Measurements from ENCODE around the gene RNF213.
"Not testable (repeated sequence)": the region's sequence is repeated elsewhere in the genome, so short reads cannot be mapped to it uniquely, and the experiment has no call there.

RNF213 gene

DNA sequence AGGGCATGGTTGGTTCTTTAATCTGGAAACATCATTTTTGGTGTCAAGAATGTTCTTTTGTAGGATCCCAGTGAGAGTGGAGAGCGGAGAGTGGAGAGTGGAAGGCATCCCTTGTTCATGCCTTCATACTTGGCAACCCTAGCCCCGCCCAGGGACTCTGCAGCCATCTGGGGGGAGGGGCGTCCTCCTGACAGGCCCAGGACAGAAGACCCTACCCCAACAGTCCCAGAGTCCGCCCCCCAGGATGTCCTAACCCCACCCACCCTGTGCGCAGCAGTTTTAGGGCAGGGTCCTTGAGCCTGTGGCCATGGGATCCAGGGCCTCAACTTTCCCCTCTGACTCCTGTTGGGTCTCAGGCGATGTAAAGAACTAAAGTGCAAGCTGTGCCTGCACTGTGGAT lies 36.0 kb upstream of the RNF213 start:
- DNase-seq = no peak

DNA sequence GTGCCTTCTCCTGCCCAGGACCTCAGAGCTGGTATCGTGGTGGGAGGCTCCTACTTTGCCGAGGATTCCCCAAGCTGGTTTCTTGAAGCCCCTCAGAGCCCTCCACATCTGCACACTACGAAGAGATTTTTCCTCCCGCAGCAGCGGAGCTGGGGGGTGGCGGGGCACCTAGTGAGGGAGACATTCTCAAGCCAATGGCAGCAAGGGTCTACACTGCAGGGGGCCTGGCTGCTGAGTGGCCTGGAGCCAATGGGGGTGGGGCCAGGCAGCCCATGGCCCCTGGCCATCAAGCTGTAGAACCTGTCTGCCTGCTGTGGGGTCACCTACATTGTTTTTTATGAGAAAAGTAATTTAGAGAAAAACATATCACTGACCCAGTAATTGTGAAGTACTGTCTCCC lies 35.4 kb upstream of the RNF213 start:
- DNase-seq = no peak

DNA sequence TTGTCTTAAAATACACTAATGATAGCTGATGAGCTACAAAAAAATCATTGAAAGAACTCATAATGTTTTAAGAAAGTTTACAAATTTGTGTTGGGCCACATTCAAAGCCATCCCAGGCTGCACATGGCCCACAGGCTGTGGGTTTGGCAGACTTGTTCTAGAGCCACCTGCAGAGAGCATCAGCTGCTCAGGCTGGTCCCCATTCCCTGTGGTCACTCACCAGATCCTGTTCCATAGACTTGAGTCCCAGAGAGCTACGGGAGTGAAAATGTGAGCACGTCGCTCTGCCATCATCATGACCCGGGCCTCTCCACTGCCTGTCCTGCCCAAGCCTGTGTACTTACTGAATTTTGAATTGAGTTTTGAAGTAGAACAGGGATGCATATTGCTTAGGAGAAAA lies 33.5 kb upstream of the RNF213 start:
- no peak for DNase-seq

DNA sequence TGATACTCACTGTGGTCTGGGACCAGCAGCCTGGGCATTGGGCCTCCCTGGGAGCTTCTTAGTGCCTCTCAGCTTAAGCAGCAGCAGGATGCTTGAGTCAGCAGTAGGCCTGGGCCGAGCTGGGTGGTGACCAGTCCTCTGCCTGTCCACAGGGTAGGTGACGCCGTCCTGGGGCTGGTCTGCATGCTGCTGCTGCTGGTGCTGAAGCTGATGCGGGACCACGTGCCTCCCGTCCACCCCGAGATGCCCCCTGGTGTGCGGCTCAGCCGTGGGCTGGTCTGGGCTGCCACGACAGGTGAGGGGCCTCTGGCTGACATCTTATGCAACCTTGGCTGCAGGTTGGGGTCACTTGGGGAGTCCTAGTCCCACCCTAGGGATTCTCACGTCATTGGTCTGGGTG lies 33.0 kb upstream of the RNF213 start:
- DNase-seq = no peak

DNA sequence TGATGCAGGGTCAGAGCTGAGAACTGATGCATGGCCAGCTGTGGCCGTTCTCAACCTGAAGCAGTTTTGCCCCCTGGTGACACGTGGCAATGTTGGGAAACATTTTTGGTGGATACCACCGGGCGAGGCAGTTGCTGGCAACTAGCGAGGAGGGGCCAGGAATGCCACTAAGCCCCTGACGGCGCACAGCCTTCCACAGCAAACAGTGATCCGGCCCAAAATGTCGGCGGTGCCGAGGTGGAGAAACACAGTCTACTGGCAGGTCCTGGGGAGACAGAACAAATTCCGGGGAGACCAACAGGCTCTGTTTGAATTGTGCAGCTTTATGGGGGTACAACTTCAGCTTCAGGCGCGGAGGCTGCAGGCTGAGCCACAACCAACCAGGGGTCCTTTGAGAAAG lies 32.2 kb upstream of the RNF213 start:
- DNase-seq = no peak

DNA sequence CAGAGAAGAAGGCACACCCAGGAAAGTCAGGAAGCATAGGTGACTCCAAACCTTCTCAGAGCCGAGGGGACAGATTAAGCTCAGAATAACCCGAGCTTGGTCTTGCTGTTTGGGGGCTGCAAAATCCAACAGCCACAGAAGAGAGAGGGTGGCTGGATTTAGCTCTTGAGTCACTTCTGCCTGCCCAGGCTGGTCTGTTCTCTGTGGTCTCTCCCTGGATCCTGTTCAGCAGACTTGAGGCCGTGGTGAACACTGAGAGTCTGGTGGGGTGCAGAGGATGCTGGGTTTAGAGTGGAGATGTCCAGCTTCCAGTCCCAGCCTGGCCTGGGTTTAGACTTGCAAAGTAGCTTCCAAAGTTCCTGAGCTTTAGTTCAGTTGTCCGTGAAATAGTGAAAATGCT lies 31.6 kb upstream of the RNF213 start:
- DNase-seq = no peak

DNA sequence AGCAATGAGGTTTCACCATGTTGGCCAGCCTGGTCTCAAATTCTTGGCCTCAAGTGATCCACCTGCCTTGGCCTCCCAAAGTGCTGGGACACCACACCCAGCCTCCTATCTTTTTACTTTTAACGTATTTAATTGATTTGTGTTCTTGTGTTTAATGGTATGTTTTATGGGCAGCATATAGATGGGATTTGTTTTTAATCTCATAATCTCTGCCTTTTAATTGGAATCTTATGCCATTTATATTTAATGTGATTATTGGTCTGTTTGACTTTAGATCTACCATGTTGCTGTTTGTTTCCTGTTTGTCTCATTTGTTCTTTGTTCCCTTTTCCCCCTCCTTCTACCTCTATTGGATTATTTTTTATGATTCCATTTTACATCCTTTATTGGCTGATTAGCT lies 28.2 kb upstream of the RNF213 start:
- DNase-seq = no peak

DNA sequence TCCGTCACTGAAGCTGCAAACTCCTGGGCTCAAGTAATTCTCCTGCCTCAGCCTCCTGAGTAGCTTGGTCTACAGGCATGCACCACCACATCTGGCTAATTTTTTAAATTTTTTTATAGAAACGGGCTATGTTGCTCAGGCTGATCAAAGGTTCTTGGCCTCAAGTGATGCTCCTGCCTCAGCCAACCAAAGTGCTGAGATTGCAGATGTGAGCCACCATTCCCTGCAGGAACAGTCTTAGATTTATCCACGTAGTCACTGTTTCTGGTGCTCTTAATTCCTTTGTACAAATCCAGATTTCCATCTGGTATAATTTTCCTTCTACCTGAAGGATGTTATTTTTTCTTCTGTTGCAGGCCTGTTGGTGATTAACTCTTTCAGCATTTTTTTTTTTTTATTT lies 27.4 kb upstream of the RNF213 start:
- DNase-seq = no peak

DNA sequence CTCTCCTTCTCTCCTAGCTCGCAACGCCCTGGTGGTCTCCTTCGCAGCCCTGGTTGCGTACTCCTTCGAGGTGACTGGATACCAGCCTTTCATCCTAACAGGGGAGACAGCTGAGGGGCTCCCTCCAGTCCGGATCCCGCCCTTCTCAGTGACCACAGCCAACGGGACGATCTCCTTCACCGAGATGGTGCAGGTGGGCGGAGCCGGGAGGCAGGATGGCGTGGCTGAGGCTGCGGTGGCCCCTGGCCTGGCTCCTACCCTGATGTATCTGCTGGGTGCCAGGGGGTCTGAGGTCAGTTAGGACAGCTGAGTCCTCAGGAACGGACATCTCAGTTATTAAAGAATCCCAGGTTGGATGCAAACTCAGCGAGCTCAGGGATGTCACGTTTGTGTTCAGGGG lies 23.7 kb upstream of the RNF213 start:
- no peak for DNase-seq

DNA sequence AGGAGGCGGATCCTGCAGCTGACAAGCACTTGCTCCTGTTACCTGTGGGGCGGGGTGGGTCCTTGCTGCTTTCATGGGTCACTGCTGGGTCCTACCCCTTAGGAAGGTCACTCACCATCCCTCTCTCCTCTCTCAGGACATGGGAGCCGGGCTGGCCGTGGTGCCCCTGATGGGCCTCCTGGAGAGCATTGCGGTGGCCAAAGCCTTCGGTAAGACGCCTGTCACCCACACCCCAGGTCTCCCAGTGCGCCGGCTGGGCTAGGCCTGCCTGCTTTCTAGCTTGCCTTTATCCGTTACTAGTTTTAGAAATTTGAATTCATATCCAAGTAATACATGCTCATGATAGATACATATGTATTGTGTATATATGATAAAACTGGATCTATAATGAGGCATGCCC lies 23.3 kb upstream of the RNF213 start:
- no peak for DNase-seq

DNA sequence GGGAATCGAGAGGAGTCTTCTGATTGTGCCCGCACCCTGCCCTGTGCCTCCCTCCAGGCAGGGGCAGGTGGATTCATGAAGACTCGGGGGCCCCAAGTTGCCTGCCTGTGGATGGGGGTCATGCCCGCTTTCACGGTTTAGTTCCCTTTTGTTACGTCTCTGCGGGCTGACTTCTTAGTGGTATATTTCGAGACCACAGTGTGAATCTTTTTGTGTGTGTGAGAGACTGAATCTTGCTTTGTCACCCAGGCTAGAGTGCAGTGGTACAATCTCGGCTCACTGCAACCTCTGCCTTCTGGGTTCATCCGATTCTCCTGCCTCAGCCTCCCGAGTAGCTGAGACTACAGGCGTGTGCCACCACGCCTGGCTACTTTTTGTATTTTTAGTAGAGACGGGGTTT lies 18.1 kb upstream of the RNF213 start:
- no peak for DNase-seq

DNA sequence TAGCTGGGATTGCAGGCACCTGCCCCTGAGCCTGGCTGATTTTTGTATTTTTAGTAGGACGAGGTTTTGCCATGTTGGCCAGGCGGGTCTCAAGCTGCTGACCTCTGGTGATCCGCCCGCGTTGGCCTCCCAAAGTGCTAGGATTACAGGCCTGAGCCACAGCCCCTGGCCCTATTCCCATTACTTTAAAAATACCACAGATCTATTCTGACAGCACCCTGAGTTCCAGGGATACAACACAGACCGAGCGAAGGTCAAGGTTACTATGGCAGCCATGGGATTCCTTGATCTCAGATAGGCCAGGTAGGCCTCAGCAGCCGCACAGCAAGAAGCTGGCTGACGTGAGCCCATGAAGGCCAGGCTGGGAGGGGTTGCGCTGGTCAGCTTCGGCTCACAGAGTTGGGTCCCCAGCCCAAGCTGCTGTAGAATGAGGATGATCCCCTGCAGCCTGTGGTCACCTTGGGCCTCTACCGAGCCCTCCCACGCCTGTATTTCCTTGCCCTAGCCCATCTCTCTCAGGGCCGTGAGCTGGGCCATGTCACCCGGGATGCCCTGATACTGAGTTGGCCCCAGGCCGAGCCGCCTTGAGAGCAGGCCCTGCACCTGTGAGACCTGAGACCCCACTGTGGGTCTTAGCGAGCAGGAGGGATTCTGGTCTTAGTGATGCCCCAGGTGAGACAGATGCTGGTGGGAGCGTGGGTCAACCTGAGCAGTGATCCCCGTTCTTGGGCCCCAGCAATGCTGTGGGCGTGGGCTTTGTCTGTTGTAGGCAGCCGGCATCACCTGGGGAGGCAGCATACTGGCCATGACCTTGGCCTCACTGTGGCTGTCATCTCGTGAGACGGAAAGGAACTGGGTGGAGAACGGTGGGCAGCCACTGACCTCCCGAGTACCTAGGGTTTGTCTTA lies 16.9 kb upstream of the RNF213 start:
- no peak for DNase-seq

DNA sequence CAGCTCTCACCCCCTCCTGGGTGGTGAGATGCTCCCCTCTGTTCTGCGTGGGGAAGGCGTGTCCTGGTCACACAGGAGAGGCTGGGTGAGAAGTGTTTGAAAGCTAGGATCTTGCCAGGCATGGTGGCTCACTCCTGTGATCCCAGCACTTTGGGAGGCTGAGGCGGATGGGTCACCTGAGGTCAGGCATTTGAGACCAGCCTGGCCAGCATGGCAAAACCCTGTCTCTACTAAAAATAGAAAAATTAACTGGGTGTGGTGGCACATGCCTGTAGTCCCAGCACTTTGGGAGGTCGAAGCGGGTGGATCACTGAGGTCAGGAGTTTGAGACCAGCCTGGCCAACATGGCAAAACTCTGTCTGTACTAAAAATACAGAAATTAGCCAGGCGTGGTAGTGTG lies 16.2 kb upstream of the RNF213 start:
- not testable (repeated sequence) for DNase-seq

DNA sequence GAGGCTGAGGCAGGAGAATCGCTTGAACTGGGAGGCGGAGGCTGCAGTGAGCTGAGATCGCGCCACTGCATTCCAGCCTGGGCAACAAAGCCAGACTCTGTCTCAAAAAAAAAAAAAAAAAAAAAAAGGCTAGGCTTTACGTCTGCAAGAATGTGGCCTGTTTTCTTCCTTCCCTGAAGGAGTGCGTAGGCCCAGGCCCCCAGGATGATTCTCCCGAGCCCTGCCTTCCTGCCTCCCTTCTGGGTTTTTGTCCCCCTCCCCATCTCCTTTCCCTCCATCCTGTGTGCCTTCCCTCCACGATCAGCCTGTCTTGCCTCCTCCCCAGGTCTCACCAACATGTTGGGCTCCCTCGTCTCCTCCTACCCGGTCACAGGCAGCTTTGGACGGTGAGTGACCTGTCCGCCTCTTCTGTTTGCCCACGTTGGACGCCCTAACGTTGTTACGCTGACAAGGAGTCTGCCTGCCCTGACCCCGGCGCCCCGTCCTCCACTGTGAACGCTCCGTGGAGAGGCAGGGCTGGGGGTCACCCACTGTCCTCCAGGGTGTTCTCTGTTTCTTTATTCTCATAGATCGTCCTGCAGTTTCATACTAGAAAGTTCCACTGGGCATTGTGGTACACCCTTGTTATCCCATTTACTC lies 15.7 kb upstream of the RNF213 start:
- no peak for DNase-seq

DNA sequence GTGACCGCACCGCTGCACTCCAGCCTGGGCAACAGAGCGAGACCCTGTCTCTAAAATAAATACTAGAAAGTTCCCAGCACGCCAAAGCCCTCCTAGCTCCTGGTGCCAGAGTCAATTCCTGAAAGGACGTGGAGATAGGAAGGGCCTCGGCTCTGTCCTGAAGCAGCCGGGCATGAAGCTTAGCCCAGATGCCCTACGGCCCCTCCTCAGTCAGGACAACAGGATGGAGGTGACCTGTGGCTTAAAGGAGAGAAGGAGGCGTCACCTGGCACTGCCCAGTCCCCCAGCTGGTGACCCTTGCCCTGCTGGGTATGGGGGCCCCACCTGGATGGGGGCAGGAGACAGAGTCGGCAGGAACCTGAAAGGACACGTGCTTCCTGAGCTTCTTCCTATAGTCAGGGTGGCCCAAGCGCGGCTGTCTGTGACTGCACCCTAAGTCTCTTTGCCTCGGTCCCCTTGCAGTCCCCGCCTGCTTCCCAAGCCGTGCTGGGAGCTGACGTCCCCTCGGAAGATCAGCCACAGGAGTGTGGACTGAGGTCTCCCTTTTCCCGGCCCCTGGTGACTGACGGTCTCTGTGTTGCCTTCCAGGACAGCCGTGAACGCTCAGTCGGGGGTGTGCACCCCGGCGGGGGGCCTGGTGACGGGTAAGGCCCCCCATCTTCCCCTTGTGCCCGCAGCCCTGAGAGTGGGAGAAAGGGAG lies 14.9 kb upstream of the RNF213 start:
- DNase-seq = no peak

DNA sequence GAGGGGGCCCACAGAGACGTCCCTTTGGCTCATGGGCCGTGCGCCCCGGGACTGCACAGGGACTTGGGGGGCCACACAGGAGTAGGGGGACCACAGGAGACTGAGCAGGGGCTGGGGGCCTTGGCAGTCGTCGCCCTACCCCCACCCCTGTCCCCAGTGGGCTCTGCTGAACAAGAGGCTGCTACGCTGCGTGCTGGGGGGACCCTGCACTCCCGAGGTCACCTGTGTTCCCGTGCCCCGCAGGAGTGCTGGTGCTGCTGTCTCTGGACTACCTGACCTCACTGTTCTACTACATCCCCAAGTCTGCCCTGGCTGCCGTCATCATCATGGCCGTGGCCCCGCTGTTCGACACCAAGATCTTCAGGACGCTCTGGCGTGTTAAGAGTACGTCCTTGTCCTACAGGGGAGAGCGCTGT lies 14.4 kb upstream of the RNF213 start:
- no peak for DNase-seq

DNA sequence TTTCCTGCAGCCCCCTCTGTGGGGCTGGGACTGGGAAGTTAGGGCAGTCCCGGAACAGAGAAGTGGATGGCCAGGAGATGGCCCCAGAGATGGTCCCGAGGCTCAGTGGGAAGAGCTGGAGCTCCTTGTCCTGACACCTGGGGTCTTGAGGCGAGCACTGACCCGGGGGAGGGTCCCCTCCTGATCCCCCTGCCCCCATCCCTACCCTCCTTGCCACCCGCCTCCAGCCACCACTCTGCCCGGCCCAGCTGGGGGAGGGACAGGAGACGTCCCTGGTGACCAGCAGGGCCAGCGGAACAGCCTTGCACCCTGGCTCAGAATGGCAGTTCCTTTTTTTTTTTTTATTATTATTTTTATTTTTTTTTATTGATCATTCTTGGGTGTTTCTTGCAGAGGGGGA lies 13.9 kb upstream of the RNF213 start:
- DNase-seq = no peak

DNA sequence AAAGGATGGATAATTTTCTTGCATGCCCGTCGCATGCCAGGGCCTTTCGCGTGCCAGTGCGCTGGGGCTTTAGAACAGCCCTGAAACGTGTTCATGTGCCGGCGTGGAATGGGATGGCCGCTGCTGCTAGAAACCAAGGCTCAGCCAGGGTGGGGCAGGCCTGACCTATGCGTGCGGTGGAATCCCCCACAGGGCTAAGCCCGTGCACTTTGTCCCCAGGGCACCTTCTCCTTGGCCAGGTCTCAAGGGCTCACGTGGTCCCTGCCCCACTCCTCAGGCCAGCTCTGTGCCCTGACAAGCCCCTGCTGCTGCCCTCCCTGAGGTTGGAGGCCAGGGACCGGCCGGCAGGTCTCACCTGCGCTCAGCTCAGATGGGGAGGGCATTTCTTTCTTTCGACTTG lies 13.1 kb upstream of the RNF213 start:
- DNase-seq = no peak

DNA sequence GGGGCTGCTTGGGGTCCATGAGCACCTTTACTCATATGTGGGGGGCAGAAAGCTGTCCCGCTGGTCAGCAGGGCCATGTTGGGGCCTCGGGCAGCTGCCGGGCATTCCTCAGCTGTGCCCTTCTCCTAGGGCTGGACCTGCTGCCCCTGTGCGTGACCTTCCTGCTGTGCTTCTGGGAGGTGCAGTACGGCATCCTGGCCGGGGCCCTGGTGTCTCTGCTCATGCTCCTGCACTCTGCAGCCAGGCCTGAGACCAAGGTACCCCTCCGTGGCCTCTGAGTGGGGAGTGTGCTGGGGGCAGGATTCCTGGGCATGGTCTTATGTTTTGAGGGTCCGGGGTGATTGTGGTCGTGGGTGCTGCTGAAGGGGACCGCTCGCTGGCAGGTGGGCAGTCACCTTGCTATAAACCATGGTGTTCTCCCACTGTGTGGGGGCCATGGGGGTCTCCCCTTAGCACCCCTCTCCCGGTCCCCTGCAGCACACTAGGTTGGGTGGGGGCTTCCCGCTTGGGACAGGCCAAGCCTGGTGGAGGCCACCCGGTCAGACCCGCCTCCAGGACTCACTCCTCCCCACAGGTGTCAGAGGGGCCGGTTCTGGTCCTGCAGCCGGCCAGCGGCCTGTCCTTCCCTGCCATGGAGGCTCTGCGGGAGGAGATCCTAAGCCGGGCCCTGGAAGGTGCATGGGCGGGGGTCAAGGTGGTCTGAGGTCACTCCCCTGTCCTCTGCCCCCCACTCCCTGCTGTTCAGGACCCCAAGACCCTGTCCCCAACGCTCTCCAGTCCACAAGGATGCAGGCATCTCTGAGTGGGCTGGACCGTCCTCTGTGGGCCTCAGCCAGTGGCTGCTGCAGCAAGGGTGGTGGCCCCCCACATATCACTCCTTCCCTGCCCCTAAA lies 12.4 kb upstream of the RNF213 start:
- DNase-seq = no peak

DNA sequence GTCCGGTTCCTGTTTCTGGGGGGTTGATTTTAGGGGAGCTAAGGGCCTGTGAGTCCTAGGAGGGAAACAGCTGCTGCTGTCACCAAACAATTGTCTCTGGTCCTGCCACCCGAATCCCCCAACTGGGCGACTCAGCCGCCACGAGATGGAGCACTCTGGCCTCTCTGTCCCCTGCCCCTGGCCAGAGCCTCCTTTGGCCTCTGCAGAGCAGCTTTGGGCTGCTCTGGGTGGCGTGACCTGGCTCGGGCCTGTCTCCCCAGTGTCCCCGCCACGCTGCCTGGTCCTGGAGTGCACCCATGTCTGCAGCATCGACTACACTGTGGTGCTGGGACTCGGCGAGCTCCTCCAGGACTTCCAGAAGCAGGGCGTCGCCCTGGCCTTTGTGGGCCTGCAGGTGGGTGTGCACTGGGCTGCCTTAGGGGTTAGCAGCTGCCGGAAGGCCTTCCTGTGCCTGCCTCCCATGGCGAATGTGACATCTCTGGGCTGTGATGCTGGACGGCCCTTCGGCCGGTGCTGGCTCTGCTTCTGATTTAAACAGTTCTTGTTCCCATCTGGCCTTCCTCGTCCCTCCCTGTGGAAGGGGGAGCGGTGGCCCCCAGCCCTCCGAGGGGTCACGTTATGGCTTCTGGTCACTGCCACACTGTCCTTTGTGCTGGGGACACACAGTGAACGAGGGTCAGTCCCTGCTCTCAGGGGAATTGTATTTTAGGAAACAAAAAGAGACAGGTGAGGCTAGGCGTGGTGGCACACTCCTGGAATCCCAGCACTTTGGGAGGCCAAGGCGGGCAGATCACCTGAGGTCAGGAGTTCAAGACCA lies 11.6 kb upstream of the RNF213 start:
- DNase-seq = no peak

DNA sequence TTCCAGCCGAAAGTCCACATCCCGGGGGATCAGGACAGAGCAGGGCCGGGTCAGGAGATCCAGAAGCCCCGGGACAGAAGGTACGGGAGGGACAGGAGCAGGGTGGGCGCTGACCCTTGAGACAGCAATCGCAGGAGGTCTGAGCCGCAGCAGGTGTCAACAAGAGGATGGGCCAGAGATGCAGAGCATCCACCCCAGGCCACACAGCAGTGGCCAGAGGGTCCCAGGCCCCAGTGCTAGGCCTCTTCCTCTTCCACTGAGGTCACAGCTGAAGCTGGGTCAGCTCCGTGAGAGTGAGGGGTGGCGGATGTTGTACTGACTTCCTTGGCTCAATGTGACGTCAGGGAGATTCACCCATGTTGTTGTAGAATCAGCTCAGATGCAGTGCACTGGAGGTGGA lies 8.7 kb upstream of the RNF213 start:
- no peak for DNase-seq

DNA sequence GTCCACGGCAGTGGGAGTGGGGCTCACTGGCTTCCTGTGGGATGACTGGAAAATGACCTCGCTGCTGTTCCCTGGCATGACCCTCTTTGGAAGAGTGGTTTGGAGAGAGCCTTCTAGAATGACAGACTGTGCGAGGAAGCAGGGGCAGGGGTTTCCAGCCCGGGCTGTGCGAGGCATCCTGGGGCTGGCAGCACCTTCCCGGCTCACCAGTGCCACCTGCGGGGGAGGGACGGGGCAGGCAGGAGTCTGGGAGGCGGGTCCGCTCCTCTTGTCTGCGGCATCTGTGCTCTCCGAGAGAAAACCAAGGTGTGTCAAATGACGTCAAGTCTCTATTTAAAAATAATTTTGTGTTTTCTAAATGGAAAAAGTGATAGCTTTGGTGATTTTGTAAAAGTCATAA lies 7.8 kb upstream of the RNF213 start:
- DNase-seq = no peak

Measured in cortex of kidney (tissue), 1 donor.